ENCODE measurements around the gene CTAGE15.
"Not testable (repeated sequence)": the region's sequence is repeated elsewhere in the genome, so short reads cannot be mapped to it uniquely, and the experiment has no call there.

CTAGE15 gene

DNA sequence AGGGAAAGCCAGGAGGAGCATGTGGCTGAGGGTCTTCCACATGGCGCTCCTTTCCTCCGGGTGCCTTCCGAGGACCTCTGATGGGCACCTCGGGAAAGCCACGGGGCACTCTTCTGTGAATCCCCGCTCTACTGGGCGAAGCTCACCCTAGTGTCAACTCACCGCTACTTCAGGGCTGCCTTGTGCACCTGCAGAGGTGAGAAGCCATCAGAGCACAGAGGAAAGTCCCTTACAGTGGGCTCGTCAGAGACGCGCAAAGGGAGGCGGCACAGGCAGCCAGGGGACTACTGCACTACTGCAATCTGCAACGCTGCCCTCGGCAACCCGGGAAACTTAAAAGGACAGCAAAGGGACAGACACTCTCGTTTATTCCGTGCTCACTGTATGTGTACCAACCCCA, 50.5 kb downstream of the CTAGE15 start:
- not testable (repeated sequence) for H3K4me3 ChIP-seq (ENCODE audit: low read length in 2 of 2); H3K36me3 ChIP-seq (ENCODE audit: control insufficient read depth in 2 of 2, insufficient read depth in 2 of 2, low read length in 2 of 2); H3K9ac ChIP-seq (ENCODE audit: low read depth in 1 of 2, low read length in 2 of 2); H3K27me3 ChIP-seq (ENCODE audit: control insufficient read depth in 2 of 2, insufficient read depth in 2 of 2, low read length in 2 of 2); H3K4me1 ChIP-seq (ENCODE audit: control insufficient read depth in 2 of 2, insufficient read depth in 2 of 2, low read length in 2 of 2); H3K27ac ChIP-seq (ENCODE audit: low read depth in 2 of 2, low read length in 2 of 2); H3K9me3 ChIP-seq (ENCODE audit: control insufficient read depth in 2 of 2, low read length in 2 of 2)
